Endothelial cell of umbilical vein (primary cell): ENCODE results near the gene SYNGAP1. TPM values are rescaled to one million over a fixed set of nuclear protein-coding genes. Genes with fewer than 3 reads are reported as not detected.

Experiments
- BruUV-seq: library from RNA; stranded (reverse); fragments of 400-500 nt; replicated peaks from 2 replicates; lab custom pipeline; 2021; lab: Mats Ljungman, UMichigan
- CTCF ChIA-PET: fragments of 300-600, 350-600 bp; sonication (Branson Sonifier 250); formaldehyde crosslinking; loops from one replicate; lab custom pipeline; 2021; ENCODE audit warnings: antibody characterized with exemption, inconsistent platforms; lab: Charles Lee
- POLR2A ChIA-PET: fragments of 300-600, 350-600 bp; sonication (Branson Sonifier 250); formaldehyde crosslinking; loops from one replicate; lab custom pipeline; 2021; ENCODE audit warnings: antibody characterized with exemption, inconsistent platforms; lab: Charles Lee
- DNase-seq: peaks from one replicate; pipeline ENCODE4 v3.0.0-alpha.2; 2011; ENCODE audit warnings: low read depth, low spot score
- FAIRE-seq: peaks from 2 replicates; lab custom pipeline; 2011; peaks lifted over from hg19 to GRCh38; lab: Jason Lieb, UNC
- H2AFZ ChIP-seq: 2 replicates; pipeline ENCODE4 v1.6.0; 2012; ENCODE audit warnings: low read depth, low read length, control low read depth, inconsistent platforms
- H3K27ac ChIP-seq: 2 replicates; pipeline ENCODE4 v1.5.1; 2011; ENCODE audit warnings: low read depth, mild to moderate bottlenecking, control low read depth, low read length, moderate library complexity; ENCODE audit not compliant: insufficient read depth
- H3K27me3 ChIP-seq, 2 experiments: 2 replicates each; pipeline versions ENCODE4 v1.6.0 to v1.6.1; 2011; ENCODE audit warnings: low read length in 2 of 2, mixed read lengths in 1 of 2; ENCODE audit not compliant: control insufficient read depth in 2 of 2, insufficient read depth in 2 of 2
- H3K36me3 ChIP-seq, 2 experiments: 2 replicates in 1 of 2; 3 replicates in 1 of 2; pipeline ENCODE4 v1.5.1; 2011; ENCODE audit warnings: low read length in 2 of 2, mild to moderate bottlenecking in 1 of 2, moderate library complexity in 1 of 2; ENCODE audit not compliant: control insufficient read depth in 2 of 2, insufficient read depth in 2 of 2; ENCODE audit errors: extremely low read depth in 1 of 2
- H3K4me1 ChIP-seq: 3 replicates; pipeline ENCODE4 v1.5.1; 2011; ENCODE audit warnings: mild to moderate bottlenecking, low read length; ENCODE audit not compliant: control insufficient read depth, insufficient read depth; ENCODE audit errors: extremely low read depth
- H3K4me2 ChIP-seq: 2 replicates; pipeline ENCODE4 v1.6.1; 2011; ENCODE audit warnings: low read length, control low read depth, mixed read lengths; ENCODE audit not compliant: insufficient read depth
- H3K4me3 ChIP-seq, 3 experiments: fragments of 200-600 bp in 1 of 3; sonication (generic), shearing (Covaris generic) in 1 of 3; replicated peaks in 1 of 3; 2 replicates each; pipeline ENCODE4 v1.5.1; 2011 to 2016; ENCODE audit warnings: control low read depth in 3 of 3, low read length in 3 of 3, mild to moderate bottlenecking in 2 of 3, inconsistent platforms in 1 of 3, low read depth in 1 of 3, moderate library complexity in 1 of 3; ENCODE audit not compliant: insufficient read depth in 1 of 3
- H3K79me2 ChIP-seq: 2 replicates; pipeline ENCODE4 v1.6.0; 2012; ENCODE audit warnings: low read length, inconsistent platforms; ENCODE audit not compliant: control insufficient read depth, insufficient read depth
- H3K9ac ChIP-seq: replicated peaks from 2 replicates; pipeline ENCODE3; 2011; ENCODE audit warnings: low read length, control low read depth; ENCODE audit not compliant: insufficient read depth; ENCODE audit errors: extremely low read depth
- H3K9me1 ChIP-seq: replicated peaks from 3 replicates; pipeline ENCODE4 v1.6.0; 2011; ENCODE audit warnings: mild to moderate bottlenecking, low read length; ENCODE audit not compliant: control insufficient read depth, insufficient read depth; ENCODE audit errors: extremely low read depth
- H3K9me3 ChIP-seq: replicated peaks from 2 replicates; pipeline ENCODE4 v1.5.1; 2012; ENCODE audit warnings: low read length, inconsistent platforms; ENCODE audit not compliant: control insufficient read depth, insufficient read depth
- H4K20me1 ChIP-seq: replicated peaks from 2 replicates; pipeline ENCODE3; 2011; ENCODE audit warnings: mild to moderate bottlenecking, low read length; ENCODE audit not compliant: control insufficient read depth, insufficient read depth; ENCODE audit errors: extremely low read depth
- CTCF ChIP-seq, 2 donors: IDR thresholded peaks; 1 replicate in 1 of 2; 2 replicates in 1 of 2; pipeline ENCODE4 v1.5.1; 2011; ENCODE audit warnings: low read length in 2 of 2, mild to moderate bottlenecking in 2 of 2, moderate library complexity in 2 of 2, control low read depth in 1 of 2, inconsistent platforms in 1 of 2, low read depth in 1 of 2; ENCODE audit not compliant: insufficient read depth in 1 of 2; ENCODE audit errors: extremely low read depth in 1 of 2
- EZH2 ChIP-seq: IDR thresholded peaks from 2 replicates; pipeline ENCODE4 v1.6.1; 2012; ENCODE audit warnings: borderline replicate concordance, low read depth, mild to moderate bottlenecking, moderate library complexity, low read length, inconsistent platforms; ENCODE audit not compliant: severe bottlenecking
- FOS ChIP-seq: IDR thresholded peaks from 2 replicates; pipeline ENCODE4 v1.6.1; 2011; ENCODE audit warnings: mild to moderate bottlenecking, low read length, moderate library complexity, borderline replicate concordance; ENCODE audit not compliant: insufficient read depth
- GATA2 ChIP-seq: IDR thresholded peaks from 2 replicates; pipeline ENCODE4 v1.7.0; 2011; ENCODE audit warnings: low read depth, mild to moderate bottlenecking, moderate library complexity, mixed read lengths, low read length; ENCODE audit not compliant: insufficient read length, insufficient read depth
- JUN ChIP-seq: IDR thresholded peaks from 2 replicates; pipeline ENCODE4 v1.6.1; 2011; ENCODE audit warnings: borderline replicate concordance, low read depth; ENCODE audit not compliant: insufficient read length, insufficient read depth
- MAX ChIP-seq: IDR thresholded peaks from 2 replicates; pipeline ENCODE4 v1.6.1; 2011; ENCODE audit not compliant: insufficient read depth, insufficient read length
- MYC ChIP-seq: IDR thresholded peaks from one replicate; pipeline ENCODE4 v1.6.1; 2011; ENCODE audit warnings: mild to moderate bottlenecking, low read depth, low read length
- POLR2A ChIP-seq: IDR thresholded peaks from 2 replicates; pipeline ENCODE4 v1.6.1; 2012; ENCODE audit warnings: low read depth, mild to moderate bottlenecking, control low read depth, low read length
- POLR2AphosphoS5 ChIP-seq: IDR thresholded peaks from 2 replicates; pipeline ENCODE4 v1.6.1; 2012; ENCODE audit warnings: low read depth, mild to moderate bottlenecking, control low read depth, low read length, moderate library complexity; ENCODE audit not compliant: insufficient read depth
- dilution Hi-C: fragments of 300-500 bp; cut with MboI; formaldehyde crosslinking; loops from one replicate; pipeline ENCODE4 v1.15.0; 2019; ENCODE audit warnings: low sequenced_read_pairs; ENCODE audit not compliant: extremely low pct_ligation_motif_present
- intact Hi-C: fragments of 100-400 bp; cut with micrococcal nuclease; formaldehyde crosslinking; loops from one replicate; pipeline ENCODE4 v1.10.0; 2022
- microRNA-seq: library from miRNA; unstranded; fragments of <30 nt; microRNA quantifications from one replicate; pipeline ENCODE4 v1.2.0, GENCODE V29; 2021; ENCODE audit warnings: borderline number of aligned reads, borderline replicate concordance
- polyA plus RNA-seq, 4 experiments: library from polyadenylated mRNA; depleted of rRNA in 3 of 4; stranded (reverse) in 3 of 4; unstranded in 1 of 4; fragments of >200 nt; gene quantifications; 2 replicates each; pipeline versions ENCODE4 v1.2.1 to v1.2.3, GENCODE V29; 2011 to 2012; ENCODE audit warnings: missing spikeins in 1 of 4
- small RNA-seq: library from RNA; depleted of rRNA; stranded (forward); fragments of <200 nt; gene quantifications from one replicate; pipeline ENCODE3, GENCODE V24; 2012; ENCODE audit warnings: low replicate concordance, low read depth; ENCODE audit not compliant: insufficient read depth, insufficient read length
- total RNA-seq: library from RNA; stranded (reverse); gene quantifications from 2 replicates; pipeline ENCODE4 v1.2.3, GENCODE V29; 2021

SYNGAP1 gene
- total and polyA plus RNA-seq, 2 donors (not counting 3 experiments of a cell fraction or from before 2014, with no cell fraction given), result 7.3 to 15.1 TPM

- BruUV-seq, result no TSS peak
- DNase-seq (no peak), FAIRE-seq (no peak)
- Histone ChIP-seq H3K27ac (no peak overlapping the region), H3K9ac (no peak overlapping the region), H3K4me1 (no peaks in the 10 kb centered on the region), H3K27me3 (peaks cover 0 to 4% of the 10 kb centered on the region in 2 experiments), H3K9me1 (no peaks in the 10 kb centered on the region), H3K4me2 (no peak overlapping the region), H3K9me3 (no peaks in the 10 kb centered on the region), H4K20me1 (no peaks in the 10 kb centered on the region), H3K79me2 (no peaks in the 10 kb centered on the region), H2AFZ (no peak overlapping the region), H3K36me3 (no peaks in the 10 kb centered on the region), H3K4me3 (no peak overlapping the region)
- POLR2A ChIA-PET, result no interaction called here
- CTCF ChIA-PET, result no interaction called here
- intact Hi-C loops, result no loop called here
- TF ChIP-seq JUN (no peak), MAX (no peak), FOS (no peak), MYC (no peak), POLR2A (no peak), GATA2 (no peak), CTCF (IDR thresholded peaks at IDR 0.05; ENCODE audit: extremely low read depth in 1 of 2, insufficient read depth in 1 of 2, low read depth in 1 of 2, low read length in 2 of 2) (no peak), EZH2 (no peak), POLR2AphosphoS5 (no peak)
- dilution Hi-C loops, result no loop called here
Measured at GRCh38 chr6:33504486-33504885, 84.6 kb downstream of the SYNGAP1 start.

Small RNA genes within 50 kb of the gene (microRNA-seq; reads per million reads assigned to microRNA genes)
- not detected for gene MIR5004

Small RNA genes within 50 kb of the gene (small RNA-seq; reads per million reads assigned to genes)
- gene RPL35AP4 (not detected), gene ZBTB9 (not detected)

Other genes starting within 250 kb of the SYNGAP1 start
- gene COL11A2, start 227.6 kb upstream of the SYNGAP1 start, total RNA-seq, result 1.3 and 1.7 TPM in 2 replicates
- gene COL11A2, start 227.6 kb upstream of the SYNGAP1 start, polyA plus RNA-seq, result 0.49 and 0.65 TPM in 2 replicates
- gene RXRB, start 219.4 kb upstream of the SYNGAP1 start, total RNA-seq, result 43.4 and 45.6 TPM in 2 replicates
- gene RXRB, start 219.4 kb upstream of the SYNGAP1 start, polyA plus RNA-seq, result 44.4 and 48.1 TPM in 2 replicates
- gene SLC39A7, start 219.2 kb upstream of the SYNGAP1 start, total RNA-seq, result 129 and 138 TPM in 2 replicates
- 92.2 and 99.8 TPM in 2 replicates for gene SLC39A7, start 219.2 kb upstream of the SYNGAP1 start, polyA plus RNA-seq
- 4.0 and 4.3 TPM in 2 replicates for gene HSD17B8, start 215.4 kb upstream of the SYNGAP1 start, total RNA-seq
- gene HSD17B8, start 215.4 kb upstream of the SYNGAP1 start, polyA plus RNA-seq, result 8.2 and 8.4 TPM in 2 replicates
- gene RING1, start 211.6 kb upstream of the SYNGAP1 start, total RNA-seq, result 26.8 and 28.0 TPM in 2 replicates
- 27.9 and 32.9 TPM in 2 replicates for gene RING1, start 211.6 kb upstream of the SYNGAP1 start, polyA plus RNA-seq
- 43.8 and 49.2 TPM in 2 replicates for gene VPS52, start 148.2 kb upstream of the SYNGAP1 start, total RNA-seq
- 112 and 132 TPM in 2 replicates for gene VPS52, start 148.2 kb upstream of the SYNGAP1 start, polyA plus RNA-seq
- gene RPS18, start 148.0 kb upstream of the SYNGAP1 start, total RNA-seq, result 2,193 and 2,336 TPM in 2 replicates
- gene RPS18, start 148.0 kb upstream of the SYNGAP1 start, polyA plus RNA-seq, result 4,861 and 5,541 TPM in 2 replicates
- gene B3GALT4, start 142.9 kb upstream of the SYNGAP1 start, total RNA-seq, result 4.1 and 4.5 TPM in 2 replicates
- gene B3GALT4, start 142.9 kb upstream of the SYNGAP1 start, polyA plus RNA-seq, result 5.6 and 7.6 TPM in 2 replicates
- 66.9 and 71.2 TPM in 2 replicates for gene WDR46, start 130.8 kb upstream of the SYNGAP1 start, total RNA-seq
- gene WDR46, start 130.8 kb upstream of the SYNGAP1 start, polyA plus RNA-seq, result 53.9 and 61.4 TPM in 2 replicates
- 52.3 and 63.5 TPM in 2 replicates for gene PFDN6, start 130.5 kb upstream of the SYNGAP1 start, total RNA-seq
- 27.5 and 31.0 TPM in 2 replicates for gene PFDN6, start 130.5 kb upstream of the SYNGAP1 start, polyA plus RNA-seq
- 85.8 and 90.3 TPM in 2 replicates for gene RGL2, start 121.1 kb upstream of the SYNGAP1 start, total RNA-seq
- gene RGL2, start 121.1 kb upstream of the SYNGAP1 start, polyA plus RNA-seq, result 87.7 and 101 TPM in 2 replicates
- 90.7 and 98.0 TPM in 2 replicates for gene TAPBP, start 106.0 kb upstream of the SYNGAP1 start, total RNA-seq
- 69.6 and 79.9 TPM in 2 replicates for gene TAPBP, start 106.0 kb upstream of the SYNGAP1 start, polyA plus RNA-seq
- 12.6 and 13.9 TPM in 2 replicates for gene ZBTB22, start 102.3 kb upstream of the SYNGAP1 start, total RNA-seq
- 15.4 and 16.5 TPM in 2 replicates for gene ZBTB22, start 102.3 kb upstream of the SYNGAP1 start, polyA plus RNA-seq
- 52.0 and 54.4 TPM in 2 replicates for gene DAXX, start 97.1 kb upstream of the SYNGAP1 start, total RNA-seq
- gene DAXX, start 97.1 kb upstream of the SYNGAP1 start, polyA plus RNA-seq, result 19.2 and 20.5 TPM in 2 replicates
- 63.4 and 65.9 TPM in 2 replicates for gene KIFC1, start 28.2 kb upstream of the SYNGAP1 start, total RNA-seq
- gene KIFC1, start 28.2 kb upstream of the SYNGAP1 start, polyA plus RNA-seq, result 38.5 and 39.3 TPM in 2 replicates
- 28.8 and 32.5 TPM in 2 replicates for gene PHF1, start 9.1 kb upstream of the SYNGAP1 start, total RNA-seq
- 53.1 and 62.6 TPM in 2 replicates for gene PHF1, start 9.1 kb upstream of the SYNGAP1 start, polyA plus RNA-seq
- 133 TPM in 2 replicates for gene CUTA, start 2.0 kb upstream of the SYNGAP1 start, total RNA-seq
- gene CUTA, start 2.0 kb upstream of the SYNGAP1 start, polyA plus RNA-seq, result 202 and 241 TPM in 2 replicates
- 8.0 and 8.7 TPM in 2 replicates for gene ZBTB9, start 34.5 kb downstream of the SYNGAP1 start, total RNA-seq
- 4.7 and 4.9 TPM in 2 replicates for gene ZBTB9, start 34.5 kb downstream of the SYNGAP1 start, polyA plus RNA-seq
- 25.4 and 27.5 TPM in 2 replicates for gene BAK1, start 160.2 kb downstream of the SYNGAP1 start, total RNA-seq
- gene BAK1, start 160.2 kb downstream of the SYNGAP1 start, polyA plus RNA-seq, result 37.1 and 39.8 TPM in 2 replicates
- 40.5 and 52.2 TPM in 2 replicates for gene ITPR3, start 201.3 kb downstream of the SYNGAP1 start, total RNA-seq
- 28.8 and 31.9 TPM in 2 replicates for gene ITPR3, start 201.3 kb downstream of the SYNGAP1 start, polyA plus RNA-seq